Peyer's patch (tissue), 4 donors: ENCODE data around the gene RPTOR.

Experiments
- CTCF ChIP-seq, 6 experiments: fragments of 450-650 bp in 4 of 6; fragments of 200-600 bp in 2 of 6; sonication (generic) in 1 of 6; IDR thresholded peaks; one replicate each; pipeline ENCODE4 v1.5.1; 2017 to 2019; ENCODE audit warnings: antibody characterized with exemption in 6 of 6, mild to moderate bottlenecking in 3 of 6, moderate library complexity in 1 of 6
- POLR2A ChIP-seq, 2 donors: fragments of 450-650 bp; IDR thresholded peaks; one replicate each; pipeline ENCODE4 v1.5.1; 2017; ENCODE audit warnings: antibody characterized with exemption in 2 of 2, mild to moderate bottlenecking in 2 of 2, moderate library complexity in 2 of 2

DNA sequence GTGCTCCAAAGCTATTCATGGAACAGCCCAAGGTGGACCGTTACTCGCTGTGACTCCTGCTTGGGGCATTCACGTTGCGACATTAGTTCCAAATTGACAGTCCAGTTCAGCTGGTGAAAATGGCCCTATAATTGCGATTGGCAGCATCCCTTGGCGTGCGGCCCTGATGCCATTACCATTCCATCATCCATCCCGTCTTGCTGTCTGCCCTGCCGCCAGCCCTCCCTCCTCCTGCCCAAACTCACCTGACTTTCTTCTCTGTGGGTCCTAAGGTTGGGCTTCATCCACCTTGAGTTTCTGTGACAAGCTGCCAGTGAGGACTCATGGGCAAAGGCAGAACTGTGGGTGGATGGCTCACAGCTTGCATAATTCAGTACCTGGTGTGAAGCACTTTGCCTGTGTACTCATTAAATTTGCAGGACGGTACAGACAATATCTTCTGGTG, 104.6 kb downstream of the RPTOR start:
- TF ChIP-seq CTCF (IDR thresholded peaks at IDR 0.05) (no peak), POLR2A (IDR thresholded peaks at IDR 0.05) (no peak)
